Measurements from ENCODE around the gene UBC.

UBC gene

GRCh38 chr12:124874988-124875802, 39.3 kb downstream of the UBC start:
- FAIRE-seq (no peak), DNase-seq (ENCODE audit: insufficient read length) (no peak)
- TF ChIP-seq POLR2AphosphoS5 (IDR thresholded peaks at IDR 0.05; ENCODE audit: low read depth, low read length) (no peak), TAF1 (IDR thresholded peaks at IDR 0.05; ENCODE audit: borderline replicate concordance, low read depth, low read length) (no peak)

- DNase-seq (ENCODE audit: insufficient read length) (no peak), FAIRE-seq (peak; percentile 51)
- TF ChIP-seq TAF1 (IDR thresholded peaks at IDR 0.05; ENCODE audit: borderline replicate concordance, low read depth, low read length): no peak
- TF ChIP-seq POLR2AphosphoS5 (IDR thresholded peaks at IDR 0.05; ENCODE audit: low read depth, low read length): no peak
- TF ChIP-seq POLR2A (IDR thresholded peaks at IDR 0.05; ENCODE audit: low read depth, low read length): no peak
Observed at GRCh38 chr12:124874188-124874587, 40.3 kb downstream of the UBC start.

- DNase-seq (ENCODE audit: insufficient read length) (no peak), FAIRE-seq (no peak)
Observed at GRCh38 chr12:124872068-124872719, 42.3 kb downstream of the UBC start.

GRCh38 chr12:124871297-124871696, 43.2 kb downstream of the UBC start:
- no peak for TF ChIP-seq TAF1 (IDR thresholded peaks at IDR 0.05; ENCODE audit: borderline replicate concordance, low read depth, low read length)
- TF ChIP-seq POLR2A (IDR thresholded peaks at IDR 0.05; ENCODE audit: low read depth, low read length): no peak
- no peak for TF ChIP-seq POLR2AphosphoS5 (IDR thresholded peaks at IDR 0.05; ENCODE audit: low read depth, low read length)
- FAIRE-seq (no peak), DNase-seq (ENCODE audit: insufficient read length) (no peak)

More at GRCh38 chr12:124872068-124872719, 42.3 kb downstream of the UBC start:
- TF ChIP-seq POLR2AphosphoS5 (IDR thresholded peaks at IDR 0.05; ENCODE audit: low read depth, low read length) (no peak), POLR2A (IDR thresholded peaks at IDR 0.05; ENCODE audit: low read depth, low read length) (no peak), TAF1 (IDR thresholded peaks at IDR 0.05; ENCODE audit: borderline replicate concordance, low read depth, low read length) (no peak)

- TF ChIP-seq POLR2AphosphoS5 (IDR thresholded peaks at IDR 0.05; ENCODE audit: low read depth, low read length) (no peak), TAF1 (IDR thresholded peaks at IDR 0.05; ENCODE audit: borderline replicate concordance, low read depth, low read length) (no peak), POLR2A (IDR thresholded peaks at IDR 0.05; ENCODE audit: low read depth, low read length) (no peak)
- FAIRE-seq: no peak
- no peak for DNase-seq (ENCODE audit: insufficient read length)
Observed at GRCh38 chr12:124870515-124870914, 43.9 kb downstream of the UBC start.

- DNase-seq (ENCODE audit: insufficient read length): no peak
- TF ChIP-seq TAF1 (IDR thresholded peaks at IDR 0.05; ENCODE audit: borderline replicate concordance, low read depth, low read length) (no peak), POLR2A (IDR thresholded peaks at IDR 0.05; ENCODE audit: low read depth, low read length) (no peak), POLR2AphosphoS5 (IDR thresholded peaks at IDR 0.05; ENCODE audit: low read depth, low read length) (no peak)
- no peak for FAIRE-seq
Observed at GRCh38 chr12:124869059-124869665, 45.3 kb downstream of the UBC start.

GRCh38 chr12:124868252-124869058, 46.0 kb downstream of the UBC start:
- TF ChIP-seq POLR2AphosphoS5 (IDR thresholded peaks at IDR 0.05; ENCODE audit: low read depth, low read length) (no peak), POLR2A (IDR thresholded peaks at IDR 0.05; ENCODE audit: low read depth, low read length) (no peak), TAF1 (IDR thresholded peaks at IDR 0.05; ENCODE audit: borderline replicate concordance, low read depth, low read length) (no peak)
- no peak for FAIRE-seq

GRCh38 chr12:124867401-124867930, 47.0 kb downstream of the UBC start:
- no peak for FAIRE-seq
- no peak for TF ChIP-seq TAF1 (IDR thresholded peaks at IDR 0.05; ENCODE audit: borderline replicate concordance, low read depth, low read length)
- TF ChIP-seq POLR2A (IDR thresholded peaks at IDR 0.05; ENCODE audit: low read depth, low read length): no peak
- TF ChIP-seq POLR2AphosphoS5 (IDR thresholded peaks at IDR 0.05; ENCODE audit: low read depth, low read length): no peak
- no peak for DNase-seq (ENCODE audit: insufficient read length)

More at GRCh38 chr12:124868252-124869058, 46.0 kb downstream of the UBC start:
- DNase-seq (ENCODE audit: insufficient read length): no peak

- TF ChIP-seq POLR2AphosphoS5 (IDR thresholded peaks at IDR 0.05; ENCODE audit: low read depth, low read length): no peak
- no peak for TF ChIP-seq TAF1 (IDR thresholded peaks at IDR 0.05; ENCODE audit: borderline replicate concordance, low read depth, low read length)
- TF ChIP-seq POLR2A (IDR thresholded peaks at IDR 0.05; ENCODE audit: low read depth, low read length): no peak
- DNase-seq (ENCODE audit: insufficient read length): no peak
- no peak for FAIRE-seq
Observed at GRCh38 chr12:124866883-124867400, 47.5 kb downstream of the UBC start.

- TF ChIP-seq POLR2AphosphoS5 (IDR thresholded peaks at IDR 0.05; ENCODE audit: low read depth, low read length) (no peak), TAF1 (IDR thresholded peaks at IDR 0.05; ENCODE audit: borderline replicate concordance, low read depth, low read length) (no peak), POLR2A (IDR thresholded peaks at IDR 0.05; ENCODE audit: low read depth, low read length) (no peak)
- FAIRE-seq: no peak
- no peak for DNase-seq (ENCODE audit: insufficient read length)
Observed at GRCh38 chr12:124866195-124866882, 48.1 kb downstream of the UBC start.
